T47D (cell line): Measurements from ENCODE around the gene VSTM2A.
A peak's percentile ranks its signal among the peaks of the same experiment; 100 is the strongest.
"Not testable (repeated sequence)": the region's sequence is repeated elsewhere in the genome, so short reads cannot be mapped to it uniquely, and the experiment has no call there.

Experiments used
- DNase-seq, 2 experiments: peaks; one replicate each; pipeline versions ENCODE4 v3.0.0 to v3.0.0-alpha.2; 2011 to 2012; ENCODE audit warnings: low read depth in 1 of 2, low spot score in 1 of 2
- JUND ChIP-seq: IDR thresholded peaks from 2 replicates; pipeline ENCODE4 v1.6.1; 2012; ENCODE audit warnings: low read depth
- in situ Hi-C: cut with HindIII; loops from 2 replicates; pipeline ENCODE4 v1.10.0; 2016; ENCODE audit warnings: low sequenced_read_pairs, low pct_unique_long_range_greater_than_20kb

VSTM2A gene, protein sequence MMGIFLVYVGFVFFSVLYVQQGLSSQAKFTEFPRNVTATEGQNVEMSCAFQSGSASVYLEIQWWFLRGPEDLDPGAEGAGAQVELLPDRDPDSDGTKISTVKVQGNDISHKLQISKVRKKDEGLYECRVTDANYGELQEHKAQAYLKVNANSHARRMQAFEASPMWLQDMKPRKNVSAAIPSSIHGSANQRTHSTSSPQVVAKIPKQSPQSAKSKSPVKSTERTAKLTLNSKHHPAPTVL

DNA sequence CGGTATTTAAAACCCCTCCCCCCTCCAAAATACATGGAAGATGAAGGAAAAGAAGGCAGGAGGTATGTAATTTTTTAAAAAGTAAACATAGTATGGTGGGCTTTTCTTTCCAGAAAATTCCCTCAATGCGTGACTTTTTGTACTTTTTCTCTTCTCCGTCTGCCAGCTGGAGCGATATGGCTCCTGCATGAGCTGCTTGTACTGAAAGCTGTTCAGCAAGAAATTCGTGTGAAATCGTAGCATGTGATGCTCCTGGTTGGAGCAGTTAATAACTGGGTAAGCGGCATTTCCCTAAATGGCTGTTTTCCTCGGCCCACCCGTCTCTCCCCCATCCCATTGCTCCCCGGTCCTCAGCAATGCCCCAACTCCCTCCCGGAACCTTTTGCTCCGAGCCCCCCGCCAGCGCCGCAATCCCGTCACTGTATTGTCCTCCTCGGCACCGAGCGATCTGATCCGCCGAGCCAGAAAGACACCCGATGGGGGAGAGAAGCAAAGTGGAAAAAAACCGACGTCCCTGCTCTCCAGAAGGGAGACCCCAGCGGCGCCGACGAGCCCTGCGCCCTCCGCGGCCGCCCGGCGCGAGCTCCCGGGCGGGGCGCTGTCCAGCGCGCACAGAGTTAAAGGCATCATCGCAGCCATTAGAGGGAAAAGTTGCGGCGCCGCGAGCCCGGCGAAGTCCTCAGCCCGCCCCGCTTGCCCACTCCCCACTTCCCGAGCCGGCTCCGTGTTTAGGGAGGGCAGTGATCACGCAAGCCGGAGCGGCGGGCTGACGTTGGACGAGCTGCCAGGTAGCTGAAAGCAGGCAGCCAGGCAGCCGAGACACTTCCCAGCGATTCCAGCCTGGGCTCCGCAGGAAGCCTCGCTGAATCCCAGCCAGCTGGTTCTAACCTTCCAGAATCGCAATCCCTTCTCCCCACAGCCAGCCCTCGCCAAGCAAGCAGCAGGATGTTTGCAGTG is at the start of gene VSTM2A:
Gene VSTM2A (plus strand): TSS at position 707 of the 957 bp plus-strand sequence. CDS start 356 bp downstream, outside the sequence.
- DNase-seq: peak; percentile 20 to 35
- TF ChIP-seq JUND: no peak
- in situ Hi-C loops: no loop called here

DNA sequence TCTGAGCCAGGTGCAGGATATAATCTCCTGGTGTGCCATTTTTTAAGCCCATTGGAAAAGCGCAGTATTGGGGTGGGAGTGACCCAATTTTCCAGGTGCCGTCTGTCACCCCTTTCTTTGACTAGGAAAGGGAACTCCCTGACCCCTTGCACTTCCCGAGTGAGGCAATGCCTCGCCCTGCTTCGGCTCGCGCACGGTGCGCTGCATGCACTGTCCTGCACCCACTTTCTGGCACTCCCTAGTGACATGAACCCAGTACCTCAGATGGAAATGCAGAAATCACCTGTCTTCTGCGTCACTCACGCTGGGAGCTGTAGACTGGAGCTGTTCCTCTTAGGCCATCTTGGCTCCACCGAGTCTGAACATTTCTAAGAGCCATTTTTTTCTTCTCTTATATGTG is 37.6 kb upstream of the VSTM2A start:
- in situ Hi-C loops, DNase-seq: not testable (repeated sequence)

DNA sequence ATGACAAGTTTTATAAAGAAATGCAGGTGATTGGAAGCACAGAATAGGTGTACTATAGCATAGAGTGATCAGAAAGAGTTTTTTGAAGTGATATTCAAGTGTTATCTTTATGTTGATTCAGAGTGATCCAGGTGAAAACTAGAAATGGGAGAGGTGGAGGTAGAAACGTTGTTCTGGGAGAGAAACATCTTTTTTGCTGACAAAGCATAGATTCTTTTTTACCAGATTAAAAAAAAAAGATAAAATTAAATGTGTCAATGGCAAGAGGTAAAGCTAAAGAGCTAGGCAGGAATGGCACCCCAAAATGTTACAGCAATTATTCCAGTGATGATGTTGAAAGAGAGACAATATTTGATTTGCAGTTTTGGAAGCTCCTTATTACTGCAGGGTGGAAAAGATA is 12.6 kb upstream of the VSTM2A start:
- in situ Hi-C loops: no loop called here
- TF ChIP-seq JUND: no peak
- no peak for DNase-seq

DNA sequence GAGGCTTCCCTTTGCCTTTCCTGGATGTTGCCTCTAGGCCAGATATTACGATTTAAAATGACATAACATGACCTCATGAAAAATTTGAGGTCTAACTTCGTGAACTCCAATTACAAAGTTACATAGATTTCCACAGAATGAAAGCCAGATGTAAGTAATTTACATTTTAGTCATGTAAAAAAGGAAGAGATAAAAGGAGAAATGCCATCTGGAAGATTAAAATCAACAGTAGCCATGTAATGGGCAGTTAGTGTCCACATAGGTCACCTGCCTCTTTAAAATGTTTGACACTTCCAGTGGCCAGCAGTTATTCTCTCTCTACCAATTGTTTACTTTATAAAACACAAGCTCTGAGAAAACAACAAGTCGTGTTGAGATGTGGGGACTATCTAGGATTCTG is 4.1 kb upstream of the VSTM2A start:
- DNase-seq: no peak
- in situ Hi-C loops: no loop called here
- no peak for TF ChIP-seq JUND

DNA sequence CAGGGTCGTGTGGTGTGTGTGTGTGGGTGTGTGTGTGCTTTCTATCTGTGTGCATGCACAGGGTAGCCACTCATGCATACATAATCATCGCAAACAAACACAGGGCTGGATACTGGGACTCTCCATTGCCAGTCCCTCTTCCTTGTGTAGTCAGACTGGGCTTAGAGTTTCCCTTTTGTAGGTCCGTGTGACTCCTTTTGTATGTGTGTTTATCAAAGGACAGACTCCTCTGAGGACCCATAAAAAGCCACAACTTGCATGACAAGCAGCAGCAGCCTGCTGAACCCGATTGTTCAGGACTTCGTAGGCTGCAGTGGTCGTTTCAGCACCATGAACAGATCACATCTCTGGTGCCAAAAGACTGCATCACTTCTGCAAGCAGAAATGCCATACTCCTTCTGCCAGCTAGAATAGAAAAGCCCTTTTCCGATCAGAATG is 895 bp downstream of the VSTM2A start:
- in situ Hi-C loops: no loop called here
- peak; percentile 79 to 88 for DNase-seq
- no peak for TF ChIP-seq JUND

DNA sequence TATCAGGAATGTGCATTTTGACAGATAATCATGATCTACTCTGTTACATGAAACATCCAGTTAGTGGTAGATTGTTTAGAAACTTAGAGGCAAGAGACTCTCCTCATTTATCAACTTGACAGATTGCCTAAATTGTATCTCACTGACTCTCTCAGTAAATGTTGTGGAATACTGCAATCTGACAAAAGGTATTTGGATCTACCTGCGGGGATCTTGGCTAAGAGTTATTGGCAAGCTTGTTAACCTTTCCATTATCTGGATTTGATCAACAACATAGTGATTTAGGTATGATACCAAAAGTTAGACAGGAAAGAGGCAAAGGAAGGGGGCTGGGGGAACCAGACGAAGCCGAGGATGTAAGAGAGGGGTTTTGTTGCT is 2.0 kb downstream of the VSTM2A start:
- TF ChIP-seq JUND: no peak
- in situ Hi-C loops: no loop called here
- DNase-seq: no peak

DNA sequence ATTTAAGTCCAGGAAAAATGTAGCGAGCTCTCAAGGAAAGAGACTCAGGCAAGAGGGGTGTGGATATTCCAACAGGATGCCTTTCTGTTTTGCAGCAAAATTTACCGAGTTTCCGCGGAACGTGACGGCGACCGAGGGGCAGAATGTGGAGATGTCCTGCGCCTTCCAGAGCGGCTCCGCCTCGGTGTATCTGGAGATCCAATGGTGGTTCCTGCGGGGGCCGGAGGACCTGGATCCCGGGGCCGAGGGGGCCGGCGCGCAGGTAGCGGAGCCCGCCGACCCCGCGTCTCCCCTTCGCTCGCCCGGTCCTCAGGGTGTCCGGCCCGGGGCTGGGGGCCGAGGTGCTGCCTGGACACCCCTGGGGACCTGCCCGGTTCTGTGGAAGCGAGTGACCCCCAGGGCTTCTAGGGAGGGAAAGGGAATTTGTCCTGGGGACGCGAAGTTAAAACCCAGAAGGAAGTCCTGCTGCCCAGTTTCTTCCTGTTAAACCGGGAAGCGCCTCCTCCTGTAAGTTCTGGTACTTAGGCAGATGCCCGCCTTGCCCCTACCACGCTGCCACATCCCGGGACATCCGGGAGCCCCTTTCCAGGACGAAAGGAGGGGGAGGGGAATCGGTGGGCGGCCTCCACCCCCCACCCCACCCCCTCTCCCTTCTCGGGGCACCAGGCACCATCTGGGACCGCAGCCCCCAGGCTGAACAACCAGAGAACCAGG is 2.5 kb downstream of the VSTM2A start:
- DNase-seq: no peak
- in situ Hi-C loops: no loop called here
- no peak for TF ChIP-seq JUND

DNA sequence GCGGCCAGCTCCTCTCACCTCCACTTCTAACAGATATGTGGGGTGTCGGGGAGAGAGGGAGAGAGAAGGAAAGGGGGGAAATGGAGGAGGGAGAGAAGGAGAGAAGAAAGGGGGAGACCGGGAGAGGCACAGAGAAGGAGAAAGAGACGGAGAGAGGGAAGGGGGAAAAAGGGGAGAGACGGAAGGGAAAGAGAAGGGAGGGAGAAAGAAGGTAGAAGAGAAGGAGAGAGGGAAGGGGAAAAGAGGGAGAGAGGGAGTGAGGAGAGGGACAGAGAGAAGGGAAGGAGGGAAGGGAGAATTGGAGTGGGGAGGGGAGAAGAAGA is 3.0 kb downstream of the VSTM2A start:
- in situ Hi-C loops: no loop called here
- TF ChIP-seq JUND: no peak
- no peak for DNase-seq

DNA sequence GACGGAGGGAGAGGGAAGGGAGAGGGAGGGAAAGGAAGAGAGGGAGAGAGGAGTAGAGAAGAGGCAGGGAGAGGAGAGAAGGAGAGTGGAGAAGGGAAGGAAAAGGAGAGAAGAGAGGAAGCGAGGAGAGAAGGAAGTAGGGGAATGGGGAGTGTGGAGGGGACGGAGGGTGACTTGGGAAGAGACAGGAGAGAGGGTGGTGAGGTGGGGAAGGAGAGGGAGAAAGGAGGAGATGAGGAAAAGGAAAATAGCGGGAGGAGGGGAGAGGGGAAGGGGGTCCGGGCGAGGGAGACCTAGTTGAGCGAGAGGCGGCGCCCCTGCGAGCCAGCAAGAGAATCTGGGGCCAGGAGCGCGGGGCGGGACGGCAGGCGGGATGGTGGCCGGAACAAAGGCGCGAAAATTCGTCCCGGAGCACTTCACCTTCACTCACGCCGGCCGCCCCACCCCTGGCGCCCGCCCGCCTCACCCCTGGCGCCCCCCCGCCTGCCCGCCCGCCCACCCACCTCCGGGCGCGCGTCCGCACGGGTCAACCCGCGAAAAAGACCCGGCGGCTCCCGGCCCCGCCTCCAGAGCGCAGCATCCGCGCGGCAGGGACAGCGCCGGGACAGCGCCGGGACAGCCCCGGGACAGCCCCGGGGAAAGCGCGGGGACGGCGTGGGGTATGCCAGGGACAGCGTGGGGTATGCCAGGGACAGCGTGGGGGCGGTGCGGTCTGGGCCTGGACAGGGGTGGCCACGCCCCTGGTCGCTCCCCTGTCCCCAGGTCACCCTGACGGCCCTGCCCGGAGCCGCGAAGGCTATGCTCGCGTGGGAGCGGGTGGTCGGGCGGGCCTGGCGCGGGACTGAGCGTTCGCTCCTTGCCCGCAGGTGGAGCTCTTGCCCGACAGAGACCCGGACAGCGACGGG is 4.2 kb downstream of the VSTM2A start:
- peak; percentile 38 to 65 for DNase-seq
- in situ Hi-C loops: no loop called here
- TF ChIP-seq JUND: no peak

DNA sequence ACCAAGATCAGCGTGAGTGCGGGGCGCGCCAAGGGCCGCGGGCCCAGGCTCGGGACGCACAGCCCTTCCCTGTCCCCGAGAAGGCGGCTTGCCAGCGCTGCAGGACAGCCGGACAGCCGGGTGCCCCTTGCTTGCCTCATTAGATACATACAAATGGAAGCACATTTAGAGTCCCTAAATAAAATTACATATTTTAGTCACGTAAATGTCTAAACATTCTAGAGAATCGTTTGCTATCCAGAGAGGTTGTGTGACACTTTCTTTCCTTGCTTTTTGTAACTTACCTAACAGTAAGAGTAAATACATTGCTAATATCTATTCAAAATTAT is 4.8 kb downstream of the VSTM2A start:
- no peak for TF ChIP-seq JUND
- in situ Hi-C loops: no loop called here

DNA sequence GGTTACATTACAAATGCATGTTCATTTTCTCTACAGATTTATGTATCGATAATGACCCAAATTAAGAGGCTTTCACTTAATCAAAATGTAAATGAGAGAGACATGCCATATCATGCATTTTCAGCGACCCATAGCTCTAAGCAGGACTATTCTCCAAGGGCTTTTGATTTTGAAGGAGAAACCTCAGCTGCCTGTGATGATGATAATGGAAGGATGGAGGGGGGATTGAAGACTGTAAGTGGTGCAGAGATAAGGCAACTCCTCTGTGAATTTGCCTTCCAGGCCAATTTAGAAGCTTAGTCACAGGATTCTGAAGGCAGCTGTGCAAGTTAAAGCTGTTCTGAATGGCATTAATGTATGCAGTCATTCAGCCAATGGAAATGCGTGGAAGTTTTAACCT is 8.3 kb downstream of the VSTM2A start:
- TF ChIP-seq JUND: no peak
- in situ Hi-C loops: no loop called here
- DNase-seq: no peak

More for the DNA sequence above, 4.8 kb downstream of the VSTM2A start:
- DNase-seq: no peak

DNA sequence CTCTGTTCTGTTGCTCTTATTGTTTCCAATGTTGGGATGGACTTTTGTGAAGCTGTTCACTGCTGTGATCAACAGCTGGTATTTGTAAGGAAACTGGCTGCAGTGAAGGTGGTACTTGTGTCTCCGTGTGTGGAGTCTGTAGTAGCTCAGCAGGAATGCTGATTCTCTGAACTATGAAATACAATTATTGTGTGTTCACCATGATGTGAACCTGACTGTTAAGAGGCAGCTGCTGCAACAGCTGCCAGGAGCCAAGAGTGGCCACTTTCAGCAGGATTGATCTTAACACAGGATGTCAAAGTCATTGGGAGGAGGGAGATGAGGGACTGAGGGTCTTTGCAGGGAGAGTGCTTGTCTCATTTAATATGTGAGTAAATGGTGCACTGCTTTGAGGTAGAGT is 13.9 kb downstream of the VSTM2A start:
- in situ Hi-C loops: no loop called here
- no peak for DNase-seq
- no peak for TF ChIP-seq JUND

DNA sequence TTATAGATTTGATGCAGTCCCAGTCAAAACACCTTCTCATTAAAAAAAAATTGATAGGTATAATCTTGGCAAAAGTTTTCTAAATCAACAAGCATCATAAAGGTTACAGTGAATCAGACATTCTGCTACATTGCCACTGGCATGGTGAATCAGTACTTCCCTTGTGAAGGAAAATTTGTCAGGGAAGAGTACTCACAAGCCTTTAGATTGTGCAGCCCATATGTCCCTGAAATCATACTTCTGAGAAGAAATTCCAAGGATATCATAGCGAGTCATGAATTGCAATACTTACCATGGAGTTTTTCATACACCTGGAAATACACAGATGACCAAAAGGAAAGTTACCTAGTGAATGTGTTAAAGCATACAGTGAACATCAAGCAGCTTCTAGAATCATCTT is 17.2 kb downstream of the VSTM2A start:
- no peak for DNase-seq
- TF ChIP-seq JUND: no peak
- in situ Hi-C loops: no loop called here
